TTC549 (cell line): ENCODE measurements around the gene NLGN1.

Experiments used
- FAIRE-seq: peaks from 2 replicates; lab custom pipeline; 2012; peaks lifted over from hg19 to GRCh38; lab: Jason Lieb, UNC

NLGN1 gene

GRCh38 chr3:173849489-173849888, 451.9 kb downstream of the NLGN1 start:
- FAIRE-seq: no peak

GRCh38 chr3:173857154-173857553, 459.6 kb downstream of the NLGN1 start:
- no peak for FAIRE-seq

- FAIRE-seq: no peak
Observed at GRCh38 chr3:173862701-173863100, 465.2 kb downstream of the NLGN1 start.

- FAIRE-seq: no peak
Observed at GRCh38 chr3:173863551-173863950, 466.0 kb downstream of the NLGN1 start.

- FAIRE-seq: no peak
Observed at GRCh38 chr3:173865900-173866498, 468.5 kb downstream of the NLGN1 start.

- FAIRE-seq: no peak
Observed at GRCh38 chr3:173869766-173870165, 472.2 kb downstream of the NLGN1 start.

GRCh38 chr3:173870976-173871375, 473.4 kb downstream of the NLGN1 start:
- no peak for FAIRE-seq

- no peak for FAIRE-seq
Observed at GRCh38 chr3:173875790-173876189, 478.2 kb downstream of the NLGN1 start.

DNA sequence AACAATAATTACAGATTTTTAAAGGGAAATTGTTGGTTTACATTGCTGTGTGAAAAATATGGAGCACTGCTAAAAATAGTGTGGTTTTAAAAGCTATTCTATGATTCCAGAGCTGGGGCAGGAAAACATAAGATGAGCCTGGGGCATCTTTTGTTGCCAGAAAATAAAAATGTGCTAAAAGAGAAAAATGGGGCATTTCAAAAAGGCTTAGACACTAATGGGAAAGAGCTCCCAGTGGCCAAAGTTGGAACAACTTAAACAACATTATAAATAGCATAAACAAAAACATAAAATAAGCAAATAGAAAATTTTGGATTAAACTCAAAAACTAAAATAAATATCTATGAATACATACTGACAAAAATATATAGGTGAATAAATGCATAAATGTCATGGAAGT, 478.9 kb downstream of the NLGN1 start:
- no peak for FAIRE-seq

DNA sequence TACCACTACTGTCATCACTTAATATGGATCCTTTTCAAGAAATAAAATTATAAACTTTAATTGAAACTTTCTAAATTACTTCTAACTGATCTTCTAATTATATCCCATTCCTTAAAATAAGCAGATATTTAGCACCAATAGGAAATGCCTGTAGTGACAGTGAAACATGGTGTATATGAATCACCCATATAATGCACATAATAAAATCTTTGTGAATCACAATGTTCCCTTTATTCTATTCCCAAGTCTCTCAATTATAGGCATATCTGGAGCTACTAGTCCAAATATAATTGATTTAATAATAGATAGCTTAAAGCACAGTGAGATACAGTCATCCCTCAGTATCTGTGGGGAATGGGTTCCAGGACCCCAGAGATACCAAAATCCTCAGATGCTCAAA, 490.3 kb downstream of the NLGN1 start:
- no peak for FAIRE-seq

DNA sequence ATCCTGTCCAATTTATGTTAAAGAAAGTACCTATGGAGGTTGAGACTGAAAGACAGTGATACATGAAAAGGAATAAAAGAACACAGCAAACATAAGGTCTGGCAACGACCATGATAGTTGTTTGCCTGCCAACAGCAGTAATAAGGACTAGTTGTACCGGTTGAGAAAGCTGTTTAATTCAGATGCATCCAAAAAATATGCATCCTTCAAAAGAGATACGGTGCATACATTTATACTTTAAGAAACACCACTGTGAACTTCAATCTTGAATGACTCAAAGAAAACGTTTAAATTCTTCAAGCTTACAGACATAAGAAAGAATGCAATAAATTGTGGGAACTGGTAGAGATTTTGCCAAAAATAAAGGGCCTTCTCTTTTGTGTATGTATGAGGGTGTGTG, 492.1 kb downstream of the NLGN1 start:
- FAIRE-seq: no peak

DNA sequence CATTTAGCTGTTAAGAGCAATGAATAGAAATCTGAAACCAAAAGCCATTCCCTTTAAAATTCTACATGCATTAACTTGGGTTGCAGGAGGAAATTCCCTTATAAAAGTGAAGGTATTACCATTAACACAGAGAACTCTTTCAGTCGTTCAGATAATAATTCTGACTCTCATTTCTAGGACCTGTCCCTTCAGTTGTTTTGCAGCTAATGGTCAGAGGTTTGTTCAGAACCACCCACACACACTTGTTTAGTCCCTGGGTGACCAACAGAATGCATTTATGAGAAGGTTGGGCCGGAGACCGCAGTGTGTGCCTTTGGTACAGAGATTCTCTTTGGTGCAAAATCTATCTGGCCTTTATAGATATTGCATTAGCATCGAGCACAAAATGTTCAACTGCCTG, 492.5 kb downstream of the NLGN1 start:
- no peak for FAIRE-seq

- FAIRE-seq: no peak
Observed at GRCh38 chr3:173891272-173892100, 493.9 kb downstream of the NLGN1 start.

DNA sequence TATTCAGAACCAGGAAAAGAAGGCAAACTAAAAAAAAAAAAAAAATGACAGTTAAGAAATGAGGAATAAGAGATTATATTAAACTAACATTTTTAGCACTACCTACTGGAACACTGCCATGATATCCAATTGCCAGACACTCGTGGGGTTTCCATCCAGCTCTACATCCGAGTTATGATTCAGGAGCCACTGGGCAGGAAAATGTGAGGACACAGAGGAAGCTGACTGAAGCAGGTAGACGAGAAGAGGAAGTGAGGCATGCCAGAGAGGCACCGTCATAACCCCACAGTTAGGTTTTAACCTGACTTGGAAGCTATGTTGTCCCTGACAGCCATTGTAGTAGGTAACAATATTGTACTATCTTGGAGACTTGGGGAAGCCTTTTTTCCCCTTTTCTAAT, 495.0 kb downstream of the NLGN1 start:
- no peak for FAIRE-seq

GRCh38 chr3:173893066-173893465, 495.5 kb downstream of the NLGN1 start:
- FAIRE-seq: no peak

GRCh38 chr3:173893835-173894234, 496.3 kb downstream of the NLGN1 start:
- FAIRE-seq: no peak

DNA sequence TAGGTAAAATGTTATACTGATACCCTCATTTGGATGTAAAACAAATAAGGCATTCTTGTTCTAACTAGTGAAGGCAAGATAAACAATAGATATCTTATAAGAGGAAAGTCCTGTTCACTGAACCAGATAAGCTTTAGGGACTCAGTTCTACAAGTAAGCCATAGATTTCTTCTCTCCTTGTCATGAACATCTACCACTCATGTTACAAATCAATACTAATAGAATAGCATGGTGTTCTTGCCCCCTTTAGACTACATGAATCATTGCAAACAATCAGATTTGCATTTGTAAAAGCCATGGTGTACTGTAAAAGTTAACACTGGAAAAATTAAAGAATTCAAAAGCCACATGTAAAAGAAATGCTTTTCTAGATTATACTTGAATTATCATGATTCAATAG, 500.1 kb downstream of the NLGN1 start:
- no peak for FAIRE-seq

DNA sequence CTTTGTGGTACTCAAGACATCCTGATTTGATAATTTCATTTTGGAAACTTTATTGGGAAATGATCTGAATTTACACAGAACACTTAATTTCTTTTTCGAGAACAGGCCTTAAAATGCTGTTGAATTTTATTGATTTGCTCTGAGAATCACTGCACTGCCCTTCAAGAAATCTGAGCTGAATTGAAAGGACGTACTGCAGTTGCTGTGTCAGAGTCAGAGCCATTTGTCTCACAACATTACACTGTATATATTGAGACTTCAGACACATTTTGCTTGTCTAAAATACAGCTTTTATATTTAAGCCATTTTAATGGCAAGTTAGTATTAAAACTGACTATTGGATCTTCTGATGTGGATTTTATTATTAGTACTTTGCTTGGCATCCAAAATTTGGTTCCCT, 504.1 kb downstream of the NLGN1 start:
- FAIRE-seq: no peak

- FAIRE-seq: no peak
Observed at GRCh38 chr3:173902401-173902800, 504.9 kb downstream of the NLGN1 start.

DNA sequence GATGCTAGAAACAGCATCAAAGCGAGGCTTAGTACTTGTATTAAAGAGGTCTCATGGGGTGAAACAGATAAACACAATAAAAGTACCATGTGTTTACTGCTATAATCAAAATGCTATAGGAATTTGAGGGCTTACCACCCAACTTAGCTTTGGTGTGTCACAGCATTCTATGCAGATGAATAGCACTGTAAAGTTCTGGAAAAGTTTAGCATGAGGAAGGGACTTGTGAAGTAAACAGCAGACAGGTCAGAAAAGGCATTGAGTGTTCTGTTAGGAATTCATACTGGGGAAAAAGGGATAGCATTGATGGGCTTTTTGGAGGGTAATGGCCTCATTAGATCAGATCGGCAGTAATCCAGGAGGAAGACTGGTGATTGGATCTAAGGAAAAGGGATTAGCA, 505.3 kb downstream of the NLGN1 start:
- no peak for FAIRE-seq

DNA sequence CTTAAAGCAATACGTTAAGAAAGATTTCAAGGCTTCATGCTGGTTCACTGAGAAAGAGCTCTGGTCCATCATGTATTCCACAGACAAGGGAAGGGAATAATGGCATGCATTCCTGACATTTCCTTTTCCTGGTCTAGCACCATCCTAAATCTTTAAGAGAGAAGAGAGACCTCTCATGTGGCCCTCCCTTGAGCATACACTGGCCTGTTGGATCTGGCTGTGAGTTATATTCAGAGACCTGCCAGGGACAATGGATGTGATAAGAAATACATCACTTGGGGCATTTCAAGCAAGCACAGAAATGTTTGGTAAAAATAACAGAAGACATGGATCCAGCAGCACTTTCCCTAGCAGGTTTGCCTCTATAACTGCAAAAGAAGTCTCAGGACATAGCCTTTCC, 507.8 kb downstream of the NLGN1 start:
- no peak for FAIRE-seq

DNA sequence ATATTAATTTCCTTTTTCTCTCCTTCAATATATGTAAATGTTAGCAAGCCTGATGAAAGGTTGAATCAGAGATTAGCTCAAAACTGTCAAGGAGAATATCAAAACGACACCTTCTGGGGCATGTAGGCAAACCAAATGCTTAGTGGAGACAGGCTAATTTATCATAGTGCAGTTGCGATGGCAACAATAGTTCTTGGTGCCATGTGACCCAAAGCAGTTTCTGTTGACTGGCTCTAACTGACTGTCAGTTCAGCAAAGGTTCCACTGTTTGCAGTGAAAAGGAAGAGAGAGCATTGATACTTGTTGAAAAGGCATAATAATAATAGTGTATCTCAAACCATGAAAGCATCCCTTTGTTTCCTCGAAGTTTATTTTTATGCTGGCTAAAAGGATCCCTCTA, 513.9 kb downstream of the NLGN1 start:
- no peak for FAIRE-seq

- no peak for FAIRE-seq
Observed at GRCh38 chr3:173912126-173912525, 514.6 kb downstream of the NLGN1 start.

DNA sequence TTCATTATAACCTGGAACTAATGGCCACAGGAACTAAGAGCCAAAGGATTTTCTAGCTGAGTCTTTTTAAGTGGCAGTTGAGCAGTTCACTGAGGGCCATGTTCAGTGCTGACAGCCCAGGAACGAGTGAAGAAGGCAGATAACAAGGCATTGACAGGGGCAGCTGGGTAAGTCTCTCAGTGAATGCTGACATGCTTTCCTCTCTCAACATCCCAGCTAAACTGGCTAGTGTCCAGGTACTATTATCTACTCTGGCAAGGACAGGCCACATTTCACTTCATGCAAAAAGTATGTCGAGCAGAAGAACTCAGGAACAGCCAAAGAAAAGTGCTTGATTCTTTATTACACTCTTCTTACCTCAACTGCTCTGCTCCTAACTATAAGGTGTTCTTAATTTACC, 515.9 kb downstream of the NLGN1 start:
- FAIRE-seq: no peak
